Pulmonary artery endothelial cell (primary cell): Measurements from ENCODE around the gene RIC1. TPM values are rescaled to one million over a fixed set of nuclear protein-coding genes. Genes with fewer than 3 reads are reported as not detected.
"Not testable (repeated sequence)": the region's sequence is repeated elsewhere in the genome, so short reads cannot be mapped to it uniquely, and the experiment has no call there.

Experiments used
- DNase-seq: peaks from one replicate; pipeline ENCODE4 v3.0.0-alpha.2; 2011; ENCODE audit warnings: low read depth, low spot score
- total RNA-seq: library from RNA; depleted of rRNA; stranded (reverse); fragments of >200 nt; gene quantifications from 2 replicates; pipeline ENCODE4 v1.2.3, GENCODE V29; 2014

The RIC1 gene
- total RNA-seq, 1 donor from 2014 or later: 32.8 TPM

DNA sequence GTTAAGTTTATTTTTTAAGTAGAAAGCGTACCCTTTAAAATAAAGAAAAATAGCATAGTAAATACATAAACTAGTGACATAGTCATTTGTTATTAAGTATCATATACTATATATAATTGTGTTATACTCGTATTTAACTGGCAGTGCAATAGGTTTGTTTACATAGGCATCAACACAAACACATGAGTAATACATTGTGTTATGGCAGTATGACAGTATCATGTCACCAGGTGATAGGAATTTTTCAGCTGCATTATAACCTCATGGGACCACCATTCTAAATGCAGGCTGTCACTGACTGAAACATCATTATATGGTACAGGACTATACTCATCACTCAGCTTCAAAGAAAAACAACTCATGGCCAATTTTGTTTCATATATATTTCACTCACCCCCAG, 8.4 kb upstream of the RIC1 start:
- DNase-seq: no peak

DNA sequence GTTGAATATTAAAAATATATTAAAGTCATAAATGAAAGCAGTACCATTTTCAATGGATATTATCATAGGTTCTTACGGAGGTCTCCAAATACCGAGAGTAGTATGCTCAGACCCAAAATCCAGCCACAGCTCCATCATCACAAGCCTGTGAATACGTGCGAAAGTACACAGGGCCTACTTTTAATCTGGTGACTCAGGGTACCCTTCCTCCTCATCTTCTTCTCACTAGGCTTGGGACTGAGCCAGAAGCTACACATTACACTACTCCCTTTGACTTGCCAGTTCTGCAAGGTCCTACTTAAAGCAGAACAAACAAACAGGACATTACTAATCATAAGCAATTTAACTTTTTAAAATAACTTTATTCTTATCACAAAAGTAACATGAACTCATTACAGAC, 7.6 kb upstream of the RIC1 start:
- no peak for DNase-seq

DNA sequence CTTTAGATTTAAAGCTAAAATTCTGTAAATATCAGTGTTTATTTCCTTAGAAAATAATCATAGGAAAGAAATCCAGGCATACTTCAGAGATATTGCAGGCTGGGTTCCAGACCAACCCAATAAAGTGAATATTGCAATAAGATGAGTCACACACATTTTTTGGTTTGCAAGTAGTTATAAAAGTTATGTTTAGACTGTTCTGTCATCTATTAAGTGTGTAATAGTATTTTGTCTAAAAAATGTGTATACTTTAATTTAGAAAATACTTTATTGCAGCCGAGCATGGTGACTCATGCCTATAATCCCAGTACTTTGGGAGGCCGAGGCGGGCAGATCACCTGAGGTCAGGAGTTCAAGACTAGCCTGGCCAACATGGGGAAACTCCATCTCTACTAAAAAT, 6.9 kb upstream of the RIC1 start:
- no peak for DNase-seq

DNA sequence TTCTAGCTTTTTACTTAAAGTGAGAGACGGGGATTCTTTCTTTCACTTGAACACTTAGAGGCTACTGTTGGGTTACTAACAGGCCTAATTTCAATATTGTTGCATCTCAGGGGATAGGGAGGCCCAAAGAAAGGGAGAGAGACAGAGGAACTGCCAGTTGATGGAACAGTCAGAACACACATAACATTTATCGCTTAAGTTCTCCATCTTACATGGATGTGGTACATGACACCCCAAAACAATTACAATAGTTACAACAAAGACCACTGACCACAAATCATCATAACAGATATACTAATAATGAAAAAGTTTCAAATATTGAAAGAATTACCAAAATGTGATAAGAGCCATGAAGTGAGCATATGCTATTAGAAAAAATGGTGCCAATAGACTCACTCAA, 4.3 kb upstream of the RIC1 start:
- no peak for DNase-seq

DNA sequence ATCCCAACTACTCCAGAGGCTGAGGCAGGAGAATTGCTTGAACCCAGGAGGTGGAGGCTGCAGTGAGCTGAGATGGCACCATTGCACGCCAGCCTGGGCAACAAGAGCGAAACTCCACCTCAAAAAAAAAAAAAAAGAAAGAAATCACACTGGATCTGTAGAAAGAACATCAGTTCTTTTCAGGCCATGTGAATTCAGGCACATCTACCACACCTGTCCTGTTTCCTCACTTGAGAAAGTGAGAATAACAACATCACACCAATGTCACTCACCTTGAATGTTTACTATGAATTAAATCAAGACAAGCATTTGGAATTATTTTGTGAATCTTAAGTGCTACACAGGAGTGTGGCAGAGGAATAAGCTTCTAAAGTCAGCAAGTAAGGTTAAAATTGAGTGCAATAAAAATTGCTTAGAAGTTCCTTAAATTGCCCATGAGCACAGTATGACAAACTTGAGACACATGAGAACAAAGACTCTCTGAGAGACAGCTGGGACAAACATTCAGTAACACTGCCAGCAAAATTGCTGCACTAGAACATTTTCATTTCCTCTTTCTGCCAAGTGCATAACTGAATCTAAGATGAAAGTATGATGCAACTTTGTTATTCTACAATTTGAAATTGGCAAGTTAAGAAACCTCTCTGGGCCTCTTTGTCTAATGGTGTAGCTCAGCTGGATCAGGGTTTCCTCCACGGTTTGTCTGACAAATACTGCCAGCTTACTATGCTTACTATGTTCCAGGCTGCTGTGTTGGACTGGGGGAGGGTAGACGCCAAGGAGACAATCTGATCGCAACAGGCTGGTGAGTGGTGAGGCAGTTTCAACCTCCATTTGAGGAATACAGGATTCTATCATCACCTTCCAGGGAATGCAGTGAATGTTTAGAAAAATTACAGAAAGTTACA, 1.9 kb upstream of the RIC1 start:
- peak; percentile 36 for DNase-seq

DNA sequence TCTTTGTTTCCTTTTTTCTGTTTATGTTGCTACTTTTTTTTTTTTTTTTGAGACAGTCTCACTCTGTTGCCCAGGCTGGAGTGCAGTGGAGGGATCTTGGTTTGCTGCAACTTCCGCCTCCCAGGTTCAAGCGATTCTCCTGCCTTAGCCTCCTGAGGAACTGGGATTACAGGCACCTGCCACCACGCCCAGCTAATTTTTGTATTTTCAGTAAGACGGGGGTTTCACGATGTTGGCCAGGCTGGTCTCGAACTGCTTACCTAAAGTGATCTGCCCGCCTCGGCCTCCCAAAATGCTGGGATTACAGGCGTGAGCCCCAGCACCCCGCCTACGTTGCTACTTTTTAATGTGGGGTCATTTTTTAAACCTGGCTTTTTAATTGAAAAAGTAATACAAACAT, 1.2 kb upstream of the RIC1 start:
- not testable (repeated sequence) for DNase-seq

DNA sequence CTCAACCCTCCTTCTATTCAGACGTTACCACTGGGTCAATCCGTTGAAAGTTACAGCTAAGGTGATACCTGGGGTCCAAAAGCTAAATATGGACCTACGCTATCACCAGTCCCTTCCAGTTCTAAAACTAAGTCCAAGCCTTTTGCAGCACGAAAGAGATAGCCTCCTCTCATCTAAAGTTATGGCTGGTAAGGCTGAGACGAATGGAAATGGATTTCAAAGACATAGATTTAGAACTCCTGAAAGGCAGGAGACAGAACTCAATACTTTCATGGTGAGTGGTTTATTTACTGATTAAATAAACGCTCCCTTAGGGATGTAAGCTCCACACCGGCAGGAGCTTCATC, 751 bp upstream of the RIC1 start:
- no peak for DNase-seq

DNA sequence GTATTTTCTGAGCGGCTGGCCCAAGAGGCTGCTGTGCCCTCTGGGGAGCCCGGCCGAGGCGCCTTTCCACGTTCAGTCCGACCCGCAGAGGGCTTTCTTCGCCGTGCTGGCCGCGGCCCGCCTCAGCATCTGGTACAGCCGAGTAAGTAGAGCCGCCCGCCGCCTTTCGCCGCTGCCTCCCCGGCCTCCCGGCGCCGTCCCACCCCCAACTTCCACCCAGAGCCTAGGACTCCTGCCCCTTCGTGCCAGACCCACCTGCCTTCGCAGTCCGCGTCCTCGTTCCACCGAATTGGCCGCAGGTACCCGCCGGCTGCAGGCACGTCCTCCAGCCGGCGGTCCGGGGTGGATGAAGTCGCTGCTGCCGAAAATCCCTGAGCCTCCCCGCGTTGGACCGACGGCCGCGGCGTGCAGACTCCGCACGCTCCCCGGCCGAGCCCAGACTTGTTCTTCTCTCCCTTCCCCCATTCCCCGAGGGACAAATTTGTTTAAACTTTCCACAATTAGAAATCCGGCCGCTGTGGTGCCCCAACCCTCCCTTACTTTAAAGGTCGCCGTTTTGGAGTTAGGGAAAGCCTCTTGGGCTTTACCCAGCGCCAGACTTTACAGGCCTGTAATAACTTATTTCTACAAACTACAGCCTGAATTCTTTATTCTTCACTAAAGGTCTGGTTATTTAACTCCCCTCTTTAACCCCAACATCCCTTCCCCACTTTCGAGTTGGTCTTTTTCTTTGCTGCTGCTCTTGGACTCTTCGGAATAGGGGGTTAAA, 589 bp downstream of the RIC1 start:
- no peak for DNase-seq

DNA sequence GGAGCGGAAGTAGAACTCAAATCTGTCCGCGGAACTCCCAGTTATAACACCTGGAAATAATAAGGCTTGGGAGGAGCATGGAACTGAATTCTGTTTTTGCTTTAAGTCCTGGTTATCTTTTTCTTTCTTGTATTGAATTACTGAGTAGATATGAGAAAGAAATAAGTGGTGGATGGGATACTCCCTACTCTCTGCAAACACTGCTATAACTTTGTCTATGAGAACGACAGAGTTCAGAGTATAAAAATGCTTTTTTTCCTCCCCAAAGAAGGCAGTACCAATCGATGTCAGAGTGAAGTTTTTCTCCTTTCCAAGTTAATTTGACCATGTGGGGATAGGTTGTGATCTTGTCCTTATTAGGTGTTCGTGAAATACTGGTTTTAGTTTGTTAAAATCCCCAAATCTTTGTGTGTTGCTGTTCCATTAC, 1.2 kb downstream of the RIC1 start:
- DNase-seq: no peak

DNA sequence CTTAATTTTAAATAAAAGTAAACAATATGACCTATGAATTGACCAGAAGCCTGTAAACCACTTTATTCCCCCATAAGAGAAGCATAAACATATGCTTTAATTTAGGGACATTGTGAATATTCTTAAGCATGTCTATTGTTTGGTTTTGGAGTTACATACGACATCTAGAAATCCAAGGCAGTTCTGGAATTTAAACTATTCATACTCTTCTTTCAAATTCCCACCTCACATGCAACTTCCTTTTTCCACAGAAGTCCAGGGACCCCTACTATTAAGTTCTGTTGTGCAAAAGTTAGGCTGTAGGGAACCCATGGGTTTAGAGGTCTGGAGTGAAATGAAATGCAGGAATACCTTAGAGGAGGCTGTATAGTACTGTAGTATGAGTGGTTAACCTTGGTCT, 2.1 kb downstream of the RIC1 start:
- no peak for DNase-seq

DNA sequence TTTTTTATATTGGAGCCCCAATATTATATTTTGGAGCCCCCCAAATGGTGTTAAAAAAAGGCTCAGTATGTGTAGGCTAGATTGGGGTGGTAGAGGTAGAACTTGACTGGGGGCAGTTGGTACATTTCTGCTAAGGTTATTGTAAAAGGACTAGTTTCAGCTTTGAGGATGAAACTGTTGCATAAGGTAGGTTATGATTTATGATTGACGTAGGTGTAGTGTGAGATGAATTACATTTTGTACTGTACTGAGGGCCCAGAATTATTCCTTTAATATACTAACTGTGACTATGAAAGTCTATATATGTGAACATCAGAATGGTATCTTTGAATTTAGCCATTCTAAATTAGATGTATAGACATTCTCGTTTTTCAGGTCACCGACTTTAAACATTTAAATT, 3.6 kb downstream of the RIC1 start:
- no peak for DNase-seq

DNA sequence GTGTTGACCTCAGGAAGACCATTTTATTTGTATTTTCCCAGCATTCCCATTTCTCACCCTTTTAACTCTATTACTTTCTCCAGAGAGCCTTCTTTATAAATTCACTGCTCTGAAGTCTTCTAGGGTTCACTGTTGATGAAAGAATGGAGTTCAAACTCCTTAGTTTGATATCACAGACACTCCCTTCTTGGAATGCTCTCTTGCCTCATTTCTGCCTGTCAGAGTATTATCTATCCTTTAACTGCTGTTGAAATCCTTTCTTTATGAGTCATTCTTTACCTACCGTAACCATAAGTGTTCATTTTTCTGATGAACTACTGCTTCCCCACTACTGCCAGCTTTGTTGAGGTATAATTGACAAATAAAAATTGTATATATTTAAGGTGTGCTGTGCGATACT, 4.3 kb downstream of the RIC1 start:
- DNase-seq: no peak

DNA sequence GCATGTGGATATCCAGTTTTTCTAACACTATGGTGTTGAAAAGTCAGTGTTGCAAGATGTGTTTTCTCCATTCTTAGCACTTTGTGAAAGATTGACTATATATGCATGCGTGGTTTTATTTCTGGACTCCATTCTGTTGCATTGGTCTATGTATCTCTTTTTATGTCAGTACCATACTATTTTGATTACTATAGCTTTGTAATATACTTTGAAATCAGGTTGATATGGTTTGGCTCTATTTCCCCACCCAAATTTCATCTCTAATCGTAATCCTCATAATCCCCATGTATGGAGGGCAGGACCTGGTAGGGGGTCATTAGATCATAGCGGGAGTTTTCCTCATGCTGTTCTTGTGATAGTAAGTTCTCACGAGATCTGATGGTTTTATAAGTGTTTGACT, 6.5 kb downstream of the RIC1 start:
- DNase-seq: no peak

DNA sequence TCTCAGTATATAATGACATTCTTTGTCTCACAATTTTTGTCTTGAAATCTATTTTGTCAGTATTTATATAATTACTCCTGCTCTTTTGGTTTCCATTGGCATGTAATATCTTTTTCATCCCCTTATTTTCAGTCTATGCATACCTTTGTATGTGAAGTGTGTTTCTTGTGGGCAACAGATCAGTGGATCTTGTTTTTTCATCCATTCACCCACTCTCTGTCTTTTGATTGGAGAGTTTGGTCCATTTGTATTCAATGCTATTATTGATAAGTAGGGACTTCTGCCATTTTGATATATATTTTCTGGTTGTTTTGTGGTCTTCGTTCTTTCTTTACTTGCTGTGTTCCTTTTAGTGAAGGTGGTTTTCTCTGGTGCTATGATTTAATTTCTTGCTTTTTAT, 10.9 kb downstream of the RIC1 start:
- DNase-seq: no peak

DNA sequence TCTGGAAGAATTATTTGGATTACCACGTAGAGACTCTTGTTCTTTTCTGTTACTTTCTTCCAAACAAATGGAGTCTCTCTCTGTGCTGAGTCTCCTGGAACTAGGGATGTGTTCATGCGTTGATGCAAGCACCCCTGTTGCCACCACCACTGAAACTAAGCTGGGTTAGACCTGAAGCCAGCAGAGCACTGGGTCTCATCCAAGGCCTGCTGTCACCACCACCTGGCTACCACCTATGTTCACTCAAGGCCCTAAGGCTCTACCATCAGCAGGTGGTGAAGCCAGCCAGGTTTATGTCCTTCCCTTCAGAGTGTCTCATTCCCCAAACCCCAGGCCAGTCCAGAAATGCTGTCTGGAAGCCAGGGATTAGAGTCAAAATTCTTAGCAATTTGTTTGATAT, 13.3 kb downstream of the RIC1 start:
- DNase-seq: no peak

DNA sequence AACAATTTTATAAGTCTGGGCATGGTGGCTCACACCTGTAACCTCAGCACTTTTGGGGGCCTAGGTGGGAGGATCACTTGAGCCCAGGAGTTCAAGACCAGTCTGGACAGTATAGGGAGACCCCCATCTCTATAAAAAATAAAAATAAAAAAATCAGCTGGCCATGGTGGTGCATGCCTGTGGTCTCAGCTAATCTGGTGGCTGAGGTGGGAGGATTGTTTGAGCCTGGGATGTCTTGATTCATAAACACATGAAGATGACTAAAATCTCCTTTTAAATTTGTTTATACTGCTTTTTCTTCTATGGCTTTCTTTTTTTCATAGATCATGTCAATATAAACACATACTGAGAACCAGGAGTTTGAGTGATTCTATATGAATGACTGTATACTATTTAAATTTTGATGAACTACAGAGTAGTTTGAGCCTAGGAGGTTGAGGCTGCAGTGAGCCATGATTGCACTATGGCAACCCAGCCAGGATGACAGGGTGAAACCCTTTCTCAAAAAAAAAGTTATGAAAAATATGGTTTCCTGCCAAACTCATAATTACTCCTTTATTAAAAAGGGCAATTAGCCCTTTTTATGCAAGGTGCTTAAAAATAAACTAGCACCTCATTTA, 14.2 kb downstream of the RIC1 start:
- DNase-seq: no peak

DNA sequence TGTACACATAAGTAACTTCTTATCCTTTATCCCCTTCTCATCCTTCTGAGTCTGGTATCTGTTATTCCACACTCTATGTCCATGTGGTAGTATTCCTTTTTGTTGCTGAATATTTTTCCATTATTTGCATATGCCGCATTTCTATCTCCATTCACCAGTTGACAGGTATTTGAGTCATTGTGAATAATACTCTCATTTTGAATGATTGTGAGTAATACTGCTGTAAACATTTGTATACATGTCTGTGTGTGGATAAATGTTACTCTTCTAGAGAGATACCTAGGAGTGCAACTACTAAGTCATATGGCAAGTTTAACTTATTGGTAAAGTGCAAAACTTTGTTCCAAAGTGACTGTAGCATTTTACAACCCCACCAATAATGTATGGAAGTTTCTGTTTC, 15.6 kb downstream of the RIC1 start:
- DNase-seq: no peak

DNA sequence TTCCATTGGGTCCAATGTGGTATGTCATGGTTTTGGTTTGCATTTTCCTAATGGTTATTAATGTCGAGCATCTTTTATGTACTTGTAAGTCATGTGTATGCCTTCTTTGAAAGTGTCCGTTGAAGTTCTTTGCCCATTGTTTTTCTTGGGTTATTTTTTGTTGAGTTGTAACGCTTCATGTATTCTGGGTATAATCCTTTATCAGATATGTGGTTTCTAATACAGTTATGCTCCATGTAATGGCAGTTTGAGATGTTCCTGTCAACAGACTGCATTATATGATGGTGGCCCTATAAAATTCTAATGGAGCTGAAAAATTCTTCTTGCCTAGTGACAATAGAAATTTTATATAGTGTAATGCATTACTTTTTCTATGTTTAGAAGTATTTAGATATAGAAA, 17.2 kb downstream of the RIC1 start:
- no peak for DNase-seq

DNA sequence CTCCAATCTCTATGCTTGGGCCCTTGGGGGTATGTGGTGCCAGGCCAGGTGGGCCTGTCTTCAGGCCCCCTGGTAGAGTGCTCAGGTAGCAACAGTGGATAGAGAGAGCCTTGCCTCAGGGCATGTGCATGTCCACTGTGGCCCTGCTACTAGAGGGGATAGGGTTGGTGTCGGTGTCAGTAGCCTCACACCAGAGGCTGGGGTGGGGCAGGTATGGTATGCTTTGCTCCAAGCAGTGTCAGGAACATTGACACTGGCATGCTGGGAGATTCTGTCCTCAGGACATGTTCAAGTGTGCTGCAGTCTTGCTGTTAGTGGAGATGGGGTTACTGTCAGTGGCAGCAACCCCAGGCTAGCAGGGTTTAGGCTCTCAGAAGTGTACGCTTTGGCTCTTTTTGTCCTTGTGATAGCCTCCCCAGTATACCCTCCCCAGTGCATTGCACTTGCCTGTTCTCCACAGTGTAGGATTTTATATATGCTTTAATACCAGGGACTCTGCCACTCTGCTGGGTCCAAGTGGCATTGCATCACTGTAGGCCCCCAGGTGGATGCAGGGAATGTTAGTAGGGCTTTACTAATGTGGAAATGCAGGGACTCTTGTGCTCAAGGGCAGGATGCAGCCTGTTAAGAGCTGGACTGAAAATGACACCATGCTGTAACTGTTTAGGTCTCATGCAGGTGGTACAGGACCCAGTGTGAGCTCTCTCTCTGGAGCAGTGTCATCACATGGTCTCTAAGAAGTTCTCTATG, 21.6 kb downstream of the RIC1 start:
- DNase-seq: no peak

DNA sequence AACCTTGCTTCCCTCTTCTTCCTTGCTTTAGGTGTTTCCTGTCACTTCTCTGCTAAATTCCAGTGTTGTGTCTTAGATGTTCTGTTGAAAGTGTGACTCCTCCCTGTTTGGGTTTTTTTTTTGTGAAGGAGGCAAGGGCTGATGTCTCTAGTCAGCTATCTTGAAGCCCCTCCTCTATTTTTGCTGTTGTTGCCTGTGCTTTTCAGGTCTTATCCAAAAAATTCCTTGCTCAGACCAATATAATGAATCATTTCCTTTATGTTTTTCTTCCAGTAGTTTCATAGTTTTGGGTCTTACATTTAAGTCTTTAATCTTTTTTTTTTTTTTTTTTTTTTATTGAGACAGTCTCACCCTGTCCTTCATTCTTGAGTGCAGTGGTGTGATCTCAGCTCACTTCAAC, 22.3 kb downstream of the RIC1 start:
- DNase-seq: no peak

DNA sequence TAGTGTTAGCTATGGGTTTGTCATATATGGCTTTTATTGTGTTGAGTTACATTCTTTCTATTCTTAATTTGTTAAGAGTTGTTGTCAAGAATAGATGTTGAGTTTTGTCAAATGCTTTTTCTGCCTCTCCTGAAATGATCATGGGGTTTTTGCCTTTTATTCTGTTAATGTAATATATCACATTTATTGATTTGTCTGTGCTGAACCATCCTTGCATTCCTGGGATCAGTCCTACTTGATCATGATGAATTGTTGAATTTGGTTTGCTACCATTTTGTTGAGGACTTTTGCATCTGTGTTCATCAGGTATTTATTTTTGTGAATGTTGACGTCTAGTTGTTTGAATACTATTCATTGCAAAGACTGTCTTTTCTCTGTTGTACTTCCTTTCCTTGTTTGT, 23.9 kb downstream of the RIC1 start:
- DNase-seq: no peak

DNA sequence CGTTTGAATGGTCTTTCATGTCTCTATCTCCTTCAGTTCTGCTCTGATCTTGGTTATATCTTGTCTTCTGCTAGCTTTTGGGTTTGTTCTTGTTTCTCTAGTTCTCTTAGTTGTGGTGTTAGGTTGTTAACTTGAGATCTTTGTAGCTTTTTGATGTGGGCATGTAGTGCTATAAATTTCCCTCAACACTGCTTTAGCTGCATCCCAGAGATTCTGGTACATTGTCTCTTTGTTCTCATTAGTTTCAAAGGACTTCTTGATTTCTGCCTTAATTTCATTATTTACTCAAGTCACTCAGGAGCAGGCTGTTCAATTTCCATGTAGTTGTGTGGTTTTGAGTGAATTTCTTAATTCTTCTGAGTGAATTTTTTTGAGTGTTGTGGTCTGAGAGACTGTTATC, 33.9 kb downstream of the RIC1 start:
- DNase-seq: not testable (repeated sequence)
